ENCODE results near the gene TMEM258.

TMEM258 gene

DNA sequence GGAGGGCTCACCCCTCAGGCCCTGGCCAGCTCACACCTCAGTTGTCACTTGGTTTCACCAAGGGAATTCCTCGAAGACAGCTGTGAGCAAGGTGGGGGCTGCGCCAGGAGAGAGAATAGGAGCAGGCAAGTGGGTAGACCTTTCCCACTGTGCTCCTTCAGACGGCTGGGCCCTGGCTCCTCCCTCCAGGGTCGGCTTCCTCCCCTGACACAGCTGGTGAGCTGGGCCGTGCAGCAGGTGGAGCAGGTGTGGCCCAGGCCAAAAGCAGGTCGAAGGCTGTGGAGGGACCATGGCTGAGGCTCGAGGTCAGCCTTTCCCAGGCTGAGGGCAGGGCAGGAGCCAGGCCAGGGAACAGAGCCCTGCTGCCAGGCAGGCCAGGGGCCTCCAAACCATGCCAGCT lies 52.4 kb downstream of the TMEM258 start:
- no peak for DNase-seq (ENCODE audit: low read depth)

DNA sequence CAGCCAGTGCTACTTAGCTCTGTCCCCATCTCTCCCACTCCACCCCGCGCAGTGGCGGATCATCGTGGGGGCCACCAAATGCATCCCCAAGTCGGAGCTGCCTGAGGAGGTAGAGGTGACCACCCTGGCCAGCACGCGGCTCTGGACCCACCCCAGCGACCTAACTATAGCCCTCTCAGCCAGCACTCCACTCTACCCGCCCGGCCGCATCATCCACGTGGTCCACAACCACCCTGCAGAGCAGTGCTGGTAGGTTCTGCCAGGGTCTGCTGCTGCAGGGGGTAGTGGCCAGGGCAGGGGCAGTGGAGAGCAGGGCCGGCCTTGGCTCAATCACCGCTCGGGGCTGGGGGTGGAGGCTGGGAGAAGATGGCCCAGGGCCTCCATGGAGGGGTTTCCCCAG lies 53.0 kb downstream of the TMEM258 start:
- no peak for DNase-seq (ENCODE audit: low read depth)
